HepG2 (cell line): ENCODE results near the gene RPL31. TPM values are rescaled to one million over a fixed set of nuclear protein-coding genes. Genes with fewer than 3 reads are reported as not detected.

Source experiments
- ATF7-NPFF ChIP-seq: sonication (generic); formaldehyde crosslinking; IDR thresholded peaks from 2 replicates; pipeline ENCODE4 v1.8.1; 2023; ENCODE audit warnings: mild to moderate bottlenecking, low read depth, missing genetic modification reagents, moderate library complexity
- BATF2 ChIP-seq: sonication (generic); formaldehyde crosslinking; IDR thresholded peaks from 2 replicates; pipeline ENCODE4 v1.8.0; 2022; ENCODE audit warnings: mild to moderate bottlenecking, missing genetic modification reagents, moderate library complexity
- FOSL2 ChIP-seq: sonication (generic); formaldehyde crosslinking; IDR thresholded peaks from 2 replicates; pipeline ENCODE4 v1.4.0; 2020; ENCODE audit warnings: missing genetic modification reagents
- GTF2F1 ChIP-seq: fragments of 150-350 bp; IDR thresholded peaks from 2 replicates; pipeline ENCODE4 v1.6.1; 2014; ENCODE audit warnings: low read length
- GTF3A ChIP-seq: sonication (generic); formaldehyde crosslinking; conservative IDR thresholded peaks from 2 replicates; pipeline ENCODE4 v1.4.0; 2020; ENCODE audit warnings: mild to moderate bottlenecking, missing genetic modification reagents
- SCMH1 ChIP-seq: sonication (generic); formaldehyde crosslinking; IDR thresholded peaks from 2 replicates; pipeline ENCODE4 v1.9.0; 2021; ENCODE audit warnings: missing genetic modification reagents, mild to moderate bottlenecking, borderline replicate concordance
- ZFP36L1 ChIP-seq: sonication (generic); formaldehyde crosslinking; IDR thresholded peaks from 2 replicates; pipeline ENCODE4 v1.8.0; 2022; ENCODE audit warnings: mild to moderate bottlenecking, missing genetic modification reagents, moderate library complexity
- ZMYM3 ChIP-seq: sonication (generic); formaldehyde crosslinking; IDR thresholded peaks from 2 replicates; pipeline ENCODE4 v1.5.1; 2020; ENCODE audit warnings: mild to moderate bottlenecking, missing genetic modification reagents
- ZNF589 ChIP-seq: sonication (generic); formaldehyde crosslinking; conservative IDR thresholded peaks from 2 replicates; pipeline ENCODE4 v1.8.0; 2022; ENCODE audit warnings: mild to moderate bottlenecking, moderate library complexity, missing genetic modification reagents
- ZNF660 ChIP-seq: sonication (generic); formaldehyde crosslinking; IDR thresholded peaks from 2 replicates; pipeline ENCODE4 v1.5.1; 2020; ENCODE audit warnings: mild to moderate bottlenecking, low read depth, missing genetic modification reagents, borderline replicate concordance
- ZNF780A ChIP-seq: sonication (generic); formaldehyde crosslinking; IDR thresholded peaks from 2 replicates; pipeline ENCODE4 v1.8.0; 2022; ENCODE audit warnings: mild to moderate bottlenecking, missing genetic modification reagents, moderate library complexity
- polyA plus RNA-seq, 8 experiments: library from polyadenylated mRNA; depleted of rRNA in 3 of 8; stranded (reverse) in 7 of 8; unstranded in 1 of 8; fragments of >200 nt; fragmentation: Illumina TruSeq in 4 of 8; extraction: Trizol in 4 of 8; gene quantifications; 2 replicates each; pipeline versions ENCODE4 v1.2.1 to v1.2.3, GENCODE V29; 2011 to 2016; ENCODE audit warnings: low read depth in 4 of 8, missing spikeins in 1 of 8, mixed read lengths in 1 of 8; ENCODE audit not compliant: insufficient read depth in 1 of 8
- total RNA-seq, 5 experiments: library from RNA; depleted of rRNA; stranded (reverse); fragments of >200 nt; fragmentation: Illumina TruSeq; extraction: Trizol; gene quantifications; 2 replicates each; pipeline ENCODE4 v1.2.3, GENCODE V29; 2016; ENCODE audit warnings: low read depth in 1 of 5
- TF ChIP-seq, protein P1 (sequence below): sonication (generic); formaldehyde crosslinking; IDR thresholded peaks from one replicate; pipeline ENCODE4 v1.5.1; 2020; ENCODE audit warnings: mild to moderate bottlenecking, missing genetic modification reagents; ENCODE audit errors: not compliant biosample characterization
- TF ChIP-seq, protein P2 (sequence below), 2 experiments: sonication (generic) in 1 of 2; formaldehyde crosslinking in 1 of 2; IDR thresholded peaks; 2 replicates each; pipeline versions ENCODE4 v1.5.1 to v1.6.1; 2011 to 2020; ENCODE audit warnings: borderline replicate concordance in 1 of 2, low read depth in 1 of 2, low read length in 1 of 2, mild to moderate bottlenecking in 1 of 2, missing genetic modification reagents in 1 of 2, moderate library complexity in 1 of 2
- TF ChIP-seq, protein P3 (sequence below): IDR thresholded peaks from 2 replicates; pipeline ENCODE4 v1.6.1; 2016; ENCODE audit warnings: low read depth

Gene RPL31
- total and polyA plus RNA-seq, 2 of the 13 experiments (the other 11 are each of a cell fraction or from before 2014, with no cell fraction given): 3,331 to 3,582 TPM

DNA sequence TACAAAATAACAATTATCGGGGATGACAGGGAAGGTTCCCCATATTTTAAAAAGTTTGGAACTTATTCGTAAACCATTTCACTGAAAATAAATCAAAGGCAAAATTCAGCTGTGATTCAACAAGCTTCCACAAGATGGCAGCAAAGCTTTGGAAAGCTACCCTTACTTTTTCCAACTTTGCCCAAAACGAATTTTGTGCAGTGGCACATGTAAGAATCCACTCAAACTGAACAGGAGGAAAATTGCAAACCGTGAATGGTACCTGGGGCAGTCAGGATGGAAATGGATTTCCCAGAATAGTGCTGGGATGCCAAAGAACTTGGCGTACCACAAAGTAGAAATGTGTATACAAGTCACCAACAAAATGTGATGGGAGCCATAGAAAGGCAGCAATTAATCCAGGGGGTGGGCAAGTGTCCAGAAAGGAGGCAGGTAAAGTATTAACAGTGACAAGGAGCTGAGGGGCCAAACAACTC is 10.7 kb downstream of the RPL31 start (continued):
- TF ChIP-seq ZNF589 (CRISPR knock-in tag) (no peak), ZNF660 (CRISPR knock-in tag) (no peak), FOSL2 (CRISPR knock-in tag) (no peak), ZFP36L1 (CRISPR knock-in tag) (no peak), ATF7-NPFF (CRISPR knock-in tag) (no peak), ZMYM3 (CRISPR knock-in tag) (no peak), BATF2 (CRISPR knock-in tag) (0 out of 2 replicates have a peak, but pooled peaks have one; percentile 25), ZNF780A (CRISPR knock-in tag) (no peak), GTF3A (CRISPR knock-in tag) (no peak), GTF2F1 (no peak; the same call in 1 of the 2 replicates), SCMH1 (CRISPR knock-in tag) (no peak)
- TF ChIP-seq, protein P1, sequence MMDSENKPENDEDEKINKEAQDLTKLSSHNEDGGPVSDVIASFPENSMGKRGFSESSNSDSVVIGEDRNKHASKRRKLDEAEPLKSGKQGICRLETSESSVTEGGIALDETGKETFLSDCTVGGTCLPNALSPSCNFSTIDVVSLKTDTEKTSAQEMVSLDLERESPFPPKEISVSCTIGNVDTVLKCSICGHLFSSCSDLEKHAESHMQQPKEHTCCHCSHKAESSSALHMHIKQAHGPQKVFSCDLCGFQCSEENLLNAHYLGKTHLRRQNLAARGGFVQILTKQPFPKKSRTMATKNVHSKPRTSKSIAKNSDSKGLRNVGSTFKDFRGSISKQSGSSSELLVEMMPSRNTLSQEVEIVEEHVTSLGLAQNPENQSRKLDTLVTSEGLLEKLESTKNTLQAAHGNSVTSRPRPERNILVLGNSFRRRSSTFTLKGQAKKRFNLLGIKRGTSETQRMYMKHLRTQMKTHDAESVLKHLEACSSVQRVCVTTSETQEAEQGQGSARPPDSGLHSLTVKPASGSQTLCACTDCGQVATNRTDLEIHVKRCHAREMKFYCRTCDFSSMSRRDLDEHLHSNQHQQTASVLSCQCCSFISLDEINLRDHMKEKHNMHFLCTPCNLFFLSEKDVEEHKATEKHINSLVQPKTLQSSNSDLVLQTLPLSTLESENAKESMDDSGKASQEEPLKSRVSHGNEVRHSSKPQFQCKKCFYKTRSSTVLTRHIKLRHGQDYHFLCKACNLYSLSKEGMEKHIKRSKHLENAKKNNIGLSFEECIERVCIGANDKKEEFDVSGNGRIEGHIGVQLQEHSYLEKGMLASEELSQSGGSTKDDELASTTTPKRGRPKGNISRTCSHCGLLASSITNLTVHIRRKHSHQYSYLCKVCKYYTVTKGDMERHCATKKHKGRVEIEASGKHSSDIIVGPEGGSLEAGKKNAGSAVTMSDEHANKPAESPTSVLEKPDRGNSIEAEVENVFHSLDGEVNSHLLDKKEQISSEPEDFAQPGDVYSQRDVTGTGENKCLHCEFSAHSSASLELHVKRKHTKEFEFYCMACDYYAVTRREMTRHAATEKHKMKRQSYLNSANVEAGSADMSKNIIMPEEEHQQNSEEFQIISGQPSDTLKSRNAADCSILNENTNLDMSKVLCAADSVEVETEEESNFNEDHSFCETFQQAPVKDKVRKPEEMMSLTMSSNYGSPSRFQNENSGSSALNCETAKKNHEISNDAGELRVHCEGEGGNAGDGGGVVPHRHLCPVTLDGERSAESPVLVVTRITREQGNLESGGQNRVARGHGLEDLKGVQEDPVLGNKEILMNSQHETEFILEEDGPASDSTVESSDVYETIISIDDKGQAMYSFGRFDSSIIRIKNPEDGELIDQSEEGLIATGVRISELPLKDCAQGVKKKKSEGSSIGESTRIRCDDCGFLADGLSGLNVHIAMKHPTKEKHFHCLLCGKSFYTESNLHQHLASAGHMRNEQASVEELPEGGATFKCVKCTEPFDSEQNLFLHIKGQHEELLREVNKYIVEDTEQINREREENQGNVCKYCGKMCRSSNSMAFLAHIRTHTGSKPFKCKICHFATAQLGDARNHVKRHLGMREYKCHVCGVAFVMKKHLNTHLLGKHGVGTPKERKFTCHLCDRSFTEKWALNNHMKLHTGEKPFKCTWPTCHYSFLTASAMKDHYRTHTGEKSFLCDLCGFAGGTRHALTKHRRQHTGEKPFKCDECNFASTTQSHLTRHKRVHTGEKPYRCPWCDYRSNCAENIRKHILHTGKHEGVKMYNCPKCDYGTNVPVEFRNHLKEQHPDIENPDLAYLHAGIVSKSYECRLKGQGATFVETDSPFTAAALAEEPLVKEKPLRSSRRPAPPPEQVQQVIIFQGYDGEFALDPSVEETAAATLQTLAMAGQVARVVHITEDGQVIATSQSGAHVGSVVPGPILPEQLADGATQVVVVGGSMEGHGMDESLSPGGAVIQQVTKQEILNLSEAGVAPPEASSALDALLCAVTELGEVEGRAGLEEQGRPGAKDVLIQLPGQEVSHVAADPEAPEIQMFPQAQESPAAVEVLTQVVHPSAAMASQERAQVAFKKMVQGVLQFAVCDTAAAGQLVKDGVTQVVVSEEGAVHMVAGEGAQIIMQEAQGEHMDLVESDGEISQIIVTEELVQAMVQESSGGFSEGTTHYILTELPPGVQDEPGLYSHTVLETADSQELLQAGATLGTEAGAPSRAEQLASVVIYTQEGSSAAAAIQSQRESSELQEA (CRISPR knock-in tag): no peak
- TF ChIP-seq, protein P2, sequence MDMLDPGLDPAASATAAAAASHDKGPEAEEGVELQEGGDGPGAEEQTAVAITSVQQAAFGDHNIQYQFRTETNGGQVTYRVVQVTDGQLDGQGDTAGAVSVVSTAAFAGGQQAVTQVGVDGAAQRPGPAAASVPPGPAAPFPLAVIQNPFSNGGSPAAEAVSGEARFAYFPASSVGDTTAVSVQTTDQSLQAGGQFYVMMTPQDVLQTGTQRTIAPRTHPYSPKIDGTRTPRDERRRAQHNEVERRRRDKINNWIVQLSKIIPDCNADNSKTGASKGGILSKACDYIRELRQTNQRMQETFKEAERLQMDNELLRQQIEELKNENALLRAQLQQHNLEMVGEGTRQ (IDR thresholded peaks at IDR 0.05; ENCODE audit: low read depth, low read length): no peak
- TF ChIP-seq, protein P2 (CRISPR knock-in tag; IDR thresholded peaks at IDR 0.05; ENCODE audit: borderline replicate concordance): no peak
- TF ChIP-seq, protein P3, sequence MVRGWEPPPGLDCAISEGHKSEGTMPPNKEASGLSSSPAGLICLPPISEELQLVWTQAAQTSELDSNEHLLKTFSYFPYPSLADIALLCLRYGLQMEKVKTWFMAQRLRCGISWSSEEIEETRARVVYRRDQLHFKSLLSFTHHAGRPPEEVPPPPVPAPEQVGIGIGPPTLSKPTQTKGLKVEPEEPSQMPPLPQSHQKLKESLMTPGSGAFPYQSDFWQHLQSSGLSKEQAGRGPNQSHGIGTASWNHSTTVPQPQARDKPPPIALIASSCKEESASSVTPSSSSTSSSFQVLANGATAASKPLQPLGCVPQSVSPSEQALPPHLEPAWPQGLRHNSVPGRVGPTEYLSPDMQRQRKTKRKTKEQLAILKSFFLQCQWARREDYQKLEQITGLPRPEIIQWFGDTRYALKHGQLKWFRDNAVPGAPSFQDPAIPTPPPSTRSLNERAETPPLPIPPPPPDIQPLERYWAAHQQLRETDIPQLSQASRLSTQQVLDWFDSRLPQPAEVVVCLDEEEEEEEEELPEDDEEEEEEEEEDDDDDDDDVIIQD (CRISPR knock-in tag): no peak
